ENCODE results near the gene IGSF21.

Gene IGSF21

DNA sequence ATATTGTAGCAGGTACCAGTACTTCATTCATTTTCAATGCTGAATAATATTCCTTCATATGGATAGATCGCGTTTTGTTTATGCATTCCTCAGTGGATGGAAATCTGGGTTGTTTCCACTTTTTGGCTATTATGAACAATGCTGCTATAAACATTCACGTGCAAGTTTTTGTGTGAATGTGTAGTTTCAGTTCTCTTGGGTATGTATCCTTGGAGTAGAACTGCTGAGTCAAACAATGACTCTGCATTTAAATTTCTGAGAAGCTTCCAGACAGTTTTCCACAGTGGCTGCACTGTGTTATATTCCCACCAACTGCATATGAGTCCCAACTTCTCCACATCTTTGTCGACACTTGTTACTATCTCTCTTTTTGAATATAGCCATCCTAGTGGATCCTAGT is 235.1 kb downstream of the IGSF21 start:
- Histone ChIP-seq H3K79me2 (ENCODE audit: insufficient read depth, low read depth) (no peaks in the 10 kb centered on the region), H4K20me1 (ENCODE audit: insufficient read depth) (no peaks in the 10 kb centered on the region), H3K27me3 (ENCODE audit: insufficient read depth, low read depth) (no peaks in the 10 kb centered on the region), H3K4me2 (no peak overlapping the region), H3K27ac (no peak overlapping the region), H2AFZ (ENCODE audit: low read depth) (no peak overlapping the region), H3K36me3 (ENCODE audit: insufficient read depth) (no peaks in the 10 kb centered on the region), H3K9ac (no peak overlapping the region), H3K4me1 (ENCODE audit: low read depth, poor library complexity, severe bottlenecking) (no peaks in the 10 kb centered on the region), H3K4me3 (IDR thresholded peaks at IDR 0.05; ENCODE audit: insufficient read depth, low read depth, low read length) (no peak overlapping the region)
- TF ChIP-seq, protein P1, sequence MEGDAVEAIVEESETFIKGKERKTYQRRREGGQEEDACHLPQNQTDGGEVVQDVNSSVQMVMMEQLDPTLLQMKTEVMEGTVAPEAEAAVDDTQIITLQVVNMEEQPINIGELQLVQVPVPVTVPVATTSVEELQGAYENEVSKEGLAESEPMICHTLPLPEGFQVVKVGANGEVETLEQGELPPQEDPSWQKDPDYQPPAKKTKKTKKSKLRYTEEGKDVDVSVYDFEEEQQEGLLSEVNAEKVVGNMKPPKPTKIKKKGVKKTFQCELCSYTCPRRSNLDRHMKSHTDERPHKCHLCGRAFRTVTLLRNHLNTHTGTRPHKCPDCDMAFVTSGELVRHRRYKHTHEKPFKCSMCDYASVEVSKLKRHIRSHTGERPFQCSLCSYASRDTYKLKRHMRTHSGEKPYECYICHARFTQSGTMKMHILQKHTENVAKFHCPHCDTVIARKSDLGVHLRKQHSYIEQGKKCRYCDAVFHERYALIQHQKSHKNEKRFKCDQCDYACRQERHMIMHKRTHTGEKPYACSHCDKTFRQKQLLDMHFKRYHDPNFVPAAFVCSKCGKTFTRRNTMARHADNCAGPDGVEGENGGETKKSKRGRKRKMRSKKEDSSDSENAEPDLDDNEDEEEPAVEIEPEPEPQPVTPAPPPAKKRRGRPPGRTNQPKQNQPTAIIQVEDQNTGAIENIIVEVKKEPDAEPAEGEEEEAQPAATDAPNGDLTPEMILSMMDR (conservative IDR thresholded peaks at IDR 0.05; ENCODE audit: low read depth, low read length): no peak

DNA sequence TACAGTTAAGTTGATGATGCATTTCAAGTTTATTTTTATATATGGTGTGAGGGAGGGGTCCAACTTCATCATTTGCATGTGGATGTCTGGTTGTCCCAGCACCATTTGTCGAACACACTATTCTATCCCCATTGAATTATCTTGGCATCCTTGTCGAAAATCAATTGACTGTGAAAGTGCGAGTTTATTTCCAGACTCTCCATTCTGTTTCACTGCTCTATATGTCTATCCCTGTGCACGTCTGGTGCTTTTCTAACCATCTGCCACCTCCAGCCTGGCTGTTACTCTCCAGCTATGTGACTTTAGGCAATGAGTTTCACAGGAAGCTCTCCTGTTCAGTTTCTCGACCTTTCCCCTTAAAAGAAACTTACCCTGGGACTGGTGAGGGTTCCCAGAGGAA is 236.0 kb downstream of the IGSF21 start:
- Histone ChIP-seq H3K4me3 (IDR thresholded peaks at IDR 0.05; ENCODE audit: insufficient read depth, low read depth, low read length) (no peak overlapping the region), H3K4me1 (ENCODE audit: low read depth, poor library complexity, severe bottlenecking) (no peaks in the 10 kb centered on the region), H3K36me3 (ENCODE audit: insufficient read depth) (no peaks in the 10 kb centered on the region), H3K27me3 (ENCODE audit: insufficient read depth, low read depth) (no peaks in the 10 kb centered on the region), H3K27ac (no peak overlapping the region), H4K20me1 (ENCODE audit: insufficient read depth) (no peaks in the 10 kb centered on the region), H2AFZ (ENCODE audit: low read depth) (no peak overlapping the region), H3K9ac (no peak overlapping the region), H3K4me2 (no peak overlapping the region), H3K79me2 (ENCODE audit: insufficient read depth, low read depth) (no peaks in the 10 kb centered on the region)
- TF ChIP-seq, protein P1 (conservative IDR thresholded peaks at IDR 0.05; ENCODE audit: low read depth, low read length): no peak

- Histone ChIP-seq H3K4me2 (no peak overlapping the region), H3K27me3 (ENCODE audit: insufficient read depth, low read depth) (no peaks in the 10 kb centered on the region), H3K9ac (no peak overlapping the region), H3K27ac (no peak overlapping the region), H2AFZ (ENCODE audit: low read depth) (no peak overlapping the region), H3K36me3 (ENCODE audit: insufficient read depth) (no peaks in the 10 kb centered on the region), H3K4me3 (IDR thresholded peaks at IDR 0.05; ENCODE audit: insufficient read depth, low read depth, low read length) (no peak overlapping the region), H4K20me1 (ENCODE audit: insufficient read depth) (no peaks in the 10 kb centered on the region), H3K79me2 (ENCODE audit: insufficient read depth, low read depth) (no peaks in the 10 kb centered on the region), H3K4me1 (ENCODE audit: low read depth, poor library complexity, severe bottlenecking) (no peaks in the 10 kb centered on the region)
- TF ChIP-seq, protein P1 (conservative IDR thresholded peaks at IDR 0.05; ENCODE audit: low read depth, low read length): no peak
These were observed 237.2 kb downstream of the IGSF21 start for GRCh38 chr1:18344755-18345154.

GRCh38 chr1:18347559-18347958 is 240.0 kb downstream of the IGSF21 start:
- TF ChIP-seq, protein P1 (conservative IDR thresholded peaks at IDR 0.05; ENCODE audit: low read depth, low read length): no peak
- Histone ChIP-seq H3K4me1 (ENCODE audit: low read depth, poor library complexity, severe bottlenecking) (no peaks in the 10 kb centered on the region), H3K4me2 (no peak overlapping the region), H3K9ac (no peak overlapping the region), H3K79me2 (ENCODE audit: insufficient read depth, low read depth) (no peaks in the 10 kb centered on the region), H2AFZ (ENCODE audit: low read depth) (no peak overlapping the region), H3K36me3 (ENCODE audit: insufficient read depth) (no peaks in the 10 kb centered on the region), H3K27me3 (ENCODE audit: insufficient read depth, low read depth) (peaks cover 5% of the 10 kb centered on the region; the same call in 1 of the 2 replicates), H4K20me1 (ENCODE audit: insufficient read depth) (no peaks in the 10 kb centered on the region), H3K4me3 (IDR thresholded peaks at IDR 0.05; ENCODE audit: insufficient read depth, low read depth, low read length) (no peak overlapping the region), H3K27ac (no peak overlapping the region)
